ENCODE data around the gene NOX4.

Gene NOX4

DNA sequence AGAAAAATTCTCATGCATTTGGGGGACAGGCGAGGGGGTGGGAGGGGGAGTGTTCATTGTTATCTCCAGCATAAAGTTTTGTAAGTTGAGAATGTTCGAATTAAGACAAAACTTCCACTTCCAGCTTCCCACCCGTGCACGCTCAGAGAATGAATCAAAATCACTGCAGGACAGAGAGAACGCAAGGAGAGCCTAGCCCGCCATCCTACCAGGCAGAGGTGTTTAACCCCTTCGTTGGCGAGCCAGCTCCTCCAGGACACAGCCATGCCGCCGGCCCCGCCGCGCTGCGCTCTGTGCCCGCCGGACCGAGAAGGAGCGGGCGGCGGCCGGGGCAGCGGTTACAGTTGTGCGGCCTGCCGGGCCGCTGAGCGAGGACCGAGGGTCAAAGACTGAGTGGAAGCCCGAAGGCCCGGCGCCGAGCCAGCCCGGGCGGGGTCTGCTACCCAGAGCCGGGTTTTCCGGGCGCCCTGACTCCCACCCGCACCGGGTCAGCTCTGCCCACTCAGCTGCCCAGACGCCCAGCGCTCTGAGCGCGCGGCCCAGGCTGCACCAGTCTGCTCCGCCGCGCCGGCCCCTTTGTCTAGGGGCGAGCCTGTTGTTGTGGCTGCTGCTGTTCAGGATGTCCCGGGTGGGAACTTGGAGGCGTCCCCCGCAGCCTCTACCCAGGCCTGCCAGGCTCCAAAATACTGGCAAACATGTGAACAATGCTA is at the start of gene NOX4:
Gene NOX4, minus strand, starts transcription at position 395 of the 710 bp plus-strand sequence. Its CDS starts 129 bp downstream, at position 266.
- no peak within 1 kb of the TSS for H3K4me3 ChIP-seq (ENCODE audit: low read depth, low read length)
- TF ChIP-seq, protein P1, sequence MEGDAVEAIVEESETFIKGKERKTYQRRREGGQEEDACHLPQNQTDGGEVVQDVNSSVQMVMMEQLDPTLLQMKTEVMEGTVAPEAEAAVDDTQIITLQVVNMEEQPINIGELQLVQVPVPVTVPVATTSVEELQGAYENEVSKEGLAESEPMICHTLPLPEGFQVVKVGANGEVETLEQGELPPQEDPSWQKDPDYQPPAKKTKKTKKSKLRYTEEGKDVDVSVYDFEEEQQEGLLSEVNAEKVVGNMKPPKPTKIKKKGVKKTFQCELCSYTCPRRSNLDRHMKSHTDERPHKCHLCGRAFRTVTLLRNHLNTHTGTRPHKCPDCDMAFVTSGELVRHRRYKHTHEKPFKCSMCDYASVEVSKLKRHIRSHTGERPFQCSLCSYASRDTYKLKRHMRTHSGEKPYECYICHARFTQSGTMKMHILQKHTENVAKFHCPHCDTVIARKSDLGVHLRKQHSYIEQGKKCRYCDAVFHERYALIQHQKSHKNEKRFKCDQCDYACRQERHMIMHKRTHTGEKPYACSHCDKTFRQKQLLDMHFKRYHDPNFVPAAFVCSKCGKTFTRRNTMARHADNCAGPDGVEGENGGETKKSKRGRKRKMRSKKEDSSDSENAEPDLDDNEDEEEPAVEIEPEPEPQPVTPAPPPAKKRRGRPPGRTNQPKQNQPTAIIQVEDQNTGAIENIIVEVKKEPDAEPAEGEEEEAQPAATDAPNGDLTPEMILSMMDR (IDR thresholded peaks at IDR 0.05; ENCODE audit: low read depth, low read length, missing control alignments), result no peak
- no peak for DNase-seq (ENCODE audit: low read depth)

DNA sequence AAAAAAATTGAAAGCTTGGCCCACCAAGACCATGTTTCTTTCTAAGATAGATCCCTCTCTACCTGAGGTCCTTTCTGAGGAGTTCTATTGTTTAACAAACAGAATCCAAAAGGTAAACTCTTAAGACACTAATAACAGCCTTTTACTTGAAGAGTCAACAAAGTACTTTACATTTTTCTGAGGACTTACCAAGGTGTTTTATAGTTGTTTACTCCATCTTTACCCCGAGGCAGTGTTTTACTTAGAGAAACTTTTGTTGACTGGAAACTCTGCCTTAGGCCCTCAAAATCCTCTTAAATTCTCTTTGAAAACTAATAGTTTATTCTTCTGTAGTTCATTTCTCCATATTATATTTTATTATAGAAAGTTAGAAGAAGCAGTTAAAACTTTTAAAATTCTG is 49.7 kb upstream of the NOX4 start:
- TF ChIP-seq, protein P1 (IDR thresholded peaks at IDR 0.05; ENCODE audit: low read depth, low read length, missing control alignments), result no peak
- H3K4me3 ChIP-seq (ENCODE audit: low read depth, low read length), result no peak overlapping the region
- DNase-seq (ENCODE audit: low read depth), result no peak

DNA sequence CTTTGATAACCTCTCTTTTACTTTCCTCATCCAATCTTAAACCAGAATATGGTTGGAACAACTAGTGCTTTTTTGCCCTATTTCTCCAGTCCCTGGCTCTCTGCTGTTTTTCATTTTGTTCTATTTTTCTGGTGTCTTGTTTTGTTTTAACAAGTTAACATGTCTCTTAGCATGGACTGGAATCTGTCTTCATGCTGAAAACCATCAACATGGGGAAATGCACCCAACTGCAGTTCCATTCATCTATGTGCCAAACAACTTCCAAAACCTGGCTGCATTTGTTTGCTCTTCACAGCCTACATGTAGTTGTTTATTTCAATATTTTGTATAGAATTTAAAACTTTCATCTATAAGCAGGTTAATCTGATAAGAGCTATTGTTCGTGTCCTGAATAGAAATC is 46.8 kb upstream of the NOX4 start:
- TF ChIP-seq, protein P1 (IDR thresholded peaks at IDR 0.05; ENCODE audit: low read depth, low read length, missing control alignments), result no peak
- H3K4me3 ChIP-seq (ENCODE audit: low read depth, low read length), result no peak overlapping the region
- no peak for DNase-seq (ENCODE audit: low read depth)

DNA sequence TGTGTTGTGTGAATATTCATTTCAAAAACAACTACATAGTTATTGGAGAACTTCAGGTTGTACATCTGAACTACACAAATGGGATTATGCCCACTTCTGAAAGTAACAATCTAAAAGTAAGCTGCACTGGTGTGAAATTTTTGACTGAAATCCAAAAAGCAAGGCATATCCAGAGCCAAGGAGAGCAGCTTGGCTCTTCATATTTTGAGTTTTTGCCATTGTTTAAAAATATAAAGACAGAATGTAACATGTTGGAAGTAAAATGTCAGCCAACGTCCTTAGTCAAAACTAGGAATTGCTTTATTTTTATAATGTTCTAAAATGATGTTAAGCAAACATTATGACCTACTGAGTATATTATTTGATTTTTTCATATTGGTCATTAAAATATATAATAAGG is 45.8 kb upstream of the NOX4 start:
- no peak for DNase-seq (ENCODE audit: low read depth)
- TF ChIP-seq, protein P1 (IDR thresholded peaks at IDR 0.05; ENCODE audit: low read depth, low read length, missing control alignments), result no peak
- no peak overlapping the region for H3K4me3 ChIP-seq (ENCODE audit: low read depth, low read length)

DNA sequence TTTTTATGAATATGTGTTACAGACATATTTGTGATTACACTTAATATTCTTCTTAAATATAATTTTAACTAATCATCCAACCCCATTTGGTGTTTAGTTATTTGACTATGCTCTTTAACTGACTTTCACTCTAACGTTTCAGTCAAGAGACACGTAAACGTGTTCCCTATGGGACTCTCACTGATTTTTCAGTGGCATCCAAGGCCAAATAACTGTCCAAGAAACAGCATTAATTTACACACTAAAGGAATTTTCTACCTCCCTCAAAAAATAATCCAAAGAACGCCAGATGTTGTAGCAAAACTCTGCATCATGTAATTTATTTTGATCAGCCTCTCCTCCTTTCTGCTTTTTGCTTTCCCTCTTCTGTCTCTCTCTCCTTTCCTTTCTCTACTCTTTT is 44.0 kb upstream of the NOX4 start:
- H3K4me3 ChIP-seq (ENCODE audit: low read depth, low read length), result no peak overlapping the region
- no peak for DNase-seq (ENCODE audit: low read depth)
- TF ChIP-seq, protein P1 (IDR thresholded peaks at IDR 0.05; ENCODE audit: low read depth, low read length, missing control alignments), result no peak

DNA sequence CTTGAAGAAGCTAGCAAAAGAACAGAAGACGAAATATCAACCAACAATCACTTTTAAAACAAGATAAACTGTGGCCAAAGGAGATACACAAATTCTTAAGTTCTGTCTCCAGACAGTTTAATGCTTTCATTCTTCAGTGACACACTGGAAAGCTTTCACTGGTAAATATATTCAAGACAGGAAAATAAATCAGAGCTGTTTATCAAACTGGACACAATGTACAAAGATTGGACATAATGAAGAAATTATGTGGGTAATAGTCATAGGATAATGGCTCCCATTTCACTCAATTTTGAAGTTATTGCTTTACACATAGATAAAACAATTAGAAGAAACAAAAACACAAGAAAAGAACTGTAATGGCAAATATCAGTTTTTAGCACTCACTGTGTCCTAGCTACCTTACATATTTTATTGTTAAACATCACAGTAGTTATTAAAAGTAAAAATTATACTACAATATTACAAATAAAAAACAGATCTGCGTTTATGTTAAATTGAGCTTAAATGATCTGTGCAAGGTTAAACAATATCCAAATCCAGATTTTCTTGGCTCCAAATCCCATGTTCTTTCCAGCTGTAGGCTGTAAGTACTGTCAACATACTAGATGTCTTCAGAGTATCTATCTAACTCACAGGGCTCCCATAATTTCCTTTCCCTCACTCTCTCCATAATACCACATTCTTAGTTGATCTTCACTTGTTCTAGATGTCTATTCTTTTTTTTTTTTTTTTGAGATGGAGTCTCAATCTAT is 38.6 kb upstream of the NOX4 start:
- TF ChIP-seq, protein P1 (IDR thresholded peaks at IDR 0.05; ENCODE audit: low read depth, low read length, missing control alignments), result no peak
- DNase-seq (ENCODE audit: low read depth), result no peak
- no peak overlapping the region for H3K4me3 ChIP-seq (ENCODE audit: low read depth, low read length)

All from GM12864 (cell line).